ENCODE data around the gene PECR. TPM values are rescaled to one million over a fixed set of nuclear protein-coding genes. Genes with fewer than 3 reads are reported as not detected.

Gene PECR
- total and polyA plus RNA-seq, 2 of the 4 experiments (the other 2 are of a cell fraction): 11.4 to 17.7 TPM

DNA sequence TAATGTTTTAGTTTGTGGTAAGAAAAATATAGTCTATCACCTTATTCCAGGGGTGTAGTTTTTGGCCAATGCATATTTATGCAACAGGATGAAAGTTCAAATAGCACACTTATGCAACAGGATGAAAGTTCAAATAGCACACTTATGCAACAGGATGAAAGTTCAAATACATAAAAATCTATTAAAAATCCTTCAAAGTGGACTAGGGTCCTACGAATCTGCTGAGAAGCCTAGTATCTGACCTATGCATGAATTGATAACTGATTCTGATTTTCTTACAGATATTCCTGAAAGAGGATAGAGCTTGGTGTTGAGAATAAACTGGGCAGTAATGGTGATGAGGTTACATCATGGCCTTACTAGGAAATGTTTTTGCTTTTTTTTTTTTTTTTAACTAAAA lies 2.8 kb downstream of the PECR start:
- Histone ChIP-seq H4K5ac (ENCODE audit: low read depth, low read length) (no peak overlapping the region), H4K8ac (ENCODE audit: low read depth in 2 of 2, low read length in 2 of 2) (no peak overlapping the region), H3K4me3 (ENCODE audit: insufficient read depth, low read depth, low read length) (no peak overlapping the region), H3K27me3 (ENCODE audit: control insufficient read depth, insufficient read depth, low read length) (no peaks in the 10 kb centered on the region), H3K79me1 (ENCODE audit: low read depth in 1 of 2, low read length in 2 of 2) (peaks cover 3 to 12% of the 10 kb centered on the region in 2 experiments; a peak in 3 of 4 replicates), H3K23ac (ENCODE audit: low read depth, low read length) (no peak overlapping the region), H4K91ac (ENCODE audit: insufficient read depth, low read depth, low read length) (no peak overlapping the region), H4K20me1 (ENCODE audit: insufficient read depth, low read length) (no peaks in the 10 kb centered on the region), H2AK5ac (ENCODE audit: low read depth, low read length) (no peak overlapping the region), H2AK9ac (replicated peaks; ENCODE audit: low read depth, low read length, poor library complexity) (no peak overlapping the region), H3K36me3 (ENCODE audit: control insufficient read depth, insufficient read depth, low read length) (no peaks in the 10 kb centered on the region), H2AFZ (replicated peaks; ENCODE audit: low read length, poor library complexity) (no peak overlapping the region), H2BK20ac (ENCODE audit: low read depth, low read length) (no peak overlapping the region), H3K56ac (ENCODE audit: extremely low read depth, insufficient read depth, low read length) (no peak overlapping the region), H3K9ac (ENCODE audit: low read depth, low read length) (no peak overlapping the region), H3K4me1 (ENCODE audit: control insufficient read depth, insufficient read depth, low read length) (0 out of 2 replicates have a peak, but pooled peaks cover 2% of the 10 kb centered on the region), H3K9me3 (ENCODE audit: control insufficient read depth, insufficient read depth, low read length) (no peaks in the 10 kb centered on the region), H3K9me1 (ENCODE audit: insufficient read depth, low read length) (peaks cover 8% of the 10 kb centered on the region), H3K4ac (ENCODE audit: low read depth, low read length) (no peak overlapping the region), H2BK15ac (ENCODE audit: low read depth, low read length) (no peak overlapping the region), H3K27ac (ENCODE audit: insufficient read depth, low read length) (no peak overlapping the region), H3K4me2 (ENCODE audit: low read depth, low read length) (no peak overlapping the region), H2BK5ac (ENCODE audit: low read depth, low read length, poor library complexity, severe bottlenecking) (no peak overlapping the region), H3K18ac (ENCODE audit: low read depth, low read length) (no peak overlapping the region), H2BK120ac (ENCODE audit: low read depth, low read length) (no peak overlapping the region), H3K14ac (replicated peaks; ENCODE audit: low read depth, low read length) (no peak overlapping the region)
- no TSS peak for BruUV-seq (replicated peaks)
- in situ Hi-C loops (cut with MboI; ENCODE audit: low sequenced_read_pairs) (no loop called here), intact Hi-C loops (cut with micrococcal nuclease) (no loop called here), dilution Hi-C loops (cut with HindIII; ENCODE audit: low sequenced_read_pairs, unreplicated experiment) (no loop called here)
- ChIA-PET CTCF (no interaction called here), POLR2A (ENCODE audit: unreplicated experiment) (no interaction called here)
- ATAC-seq (ENCODE audit: low read depth) (no peak), DNase-seq (no peak)
- WGBS, 2 experiments (ENCODE audit: extremely low coverage in 2 of 2, insufficient read length in 1 of 2): no CpG with 5 or more reads among the region's 1 CpG
- TF ChIP-seq MAFK (IDR thresholded peaks at IDR 0.05; ENCODE audit: low read depth, low read length): no peak
- TF ChIP-seq FOS (IDR thresholded peaks at IDR 0.05; ENCODE audit: low read depth, low read length): no peak
- no peak for TF ChIP-seq POLR2A (IDR thresholded peaks at IDR 0.05; ENCODE audit: low read depth, low read length)
- TF ChIP-seq, protein P1, sequence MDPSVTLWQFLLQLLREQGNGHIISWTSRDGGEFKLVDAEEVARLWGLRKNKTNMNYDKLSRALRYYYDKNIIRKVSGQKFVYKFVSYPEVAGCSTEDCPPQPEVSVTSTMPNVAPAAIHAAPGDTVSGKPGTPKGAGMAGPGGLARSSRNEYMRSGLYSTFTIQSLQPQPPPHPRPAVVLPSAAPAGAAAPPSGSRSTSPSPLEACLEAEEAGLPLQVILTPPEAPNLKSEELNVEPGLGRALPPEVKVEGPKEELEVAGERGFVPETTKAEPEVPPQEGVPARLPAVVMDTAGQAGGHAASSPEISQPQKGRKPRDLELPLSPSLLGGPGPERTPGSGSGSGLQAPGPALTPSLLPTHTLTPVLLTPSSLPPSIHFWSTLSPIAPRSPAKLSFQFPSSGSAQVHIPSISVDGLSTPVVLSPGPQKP (IDR thresholded peaks at IDR 0.05; ENCODE audit: borderline replicate concordance, low read depth, low read length): no peak
- TF ChIP-seq MAZ (IDR thresholded peaks at IDR 0.05; ENCODE audit: borderline replicate concordance, low read depth, low read length): no peak
- TF ChIP-seq, protein P2, sequence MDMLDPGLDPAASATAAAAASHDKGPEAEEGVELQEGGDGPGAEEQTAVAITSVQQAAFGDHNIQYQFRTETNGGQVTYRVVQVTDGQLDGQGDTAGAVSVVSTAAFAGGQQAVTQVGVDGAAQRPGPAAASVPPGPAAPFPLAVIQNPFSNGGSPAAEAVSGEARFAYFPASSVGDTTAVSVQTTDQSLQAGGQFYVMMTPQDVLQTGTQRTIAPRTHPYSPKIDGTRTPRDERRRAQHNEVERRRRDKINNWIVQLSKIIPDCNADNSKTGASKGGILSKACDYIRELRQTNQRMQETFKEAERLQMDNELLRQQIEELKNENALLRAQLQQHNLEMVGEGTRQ (IDR thresholded peaks at IDR 0.05; ENCODE audit: low read depth, low read length): no peak
- no peak for TF ChIP-seq NFE2L2 (IDR thresholded peaks at IDR 0.05; ENCODE audit: low read depth, low read length)
- no peak for TF ChIP-seq RCOR1 (IDR thresholded peaks at IDR 0.05; ENCODE audit: insufficient replicate concordance, low read length)
- TF ChIP-seq, protein P3, sequence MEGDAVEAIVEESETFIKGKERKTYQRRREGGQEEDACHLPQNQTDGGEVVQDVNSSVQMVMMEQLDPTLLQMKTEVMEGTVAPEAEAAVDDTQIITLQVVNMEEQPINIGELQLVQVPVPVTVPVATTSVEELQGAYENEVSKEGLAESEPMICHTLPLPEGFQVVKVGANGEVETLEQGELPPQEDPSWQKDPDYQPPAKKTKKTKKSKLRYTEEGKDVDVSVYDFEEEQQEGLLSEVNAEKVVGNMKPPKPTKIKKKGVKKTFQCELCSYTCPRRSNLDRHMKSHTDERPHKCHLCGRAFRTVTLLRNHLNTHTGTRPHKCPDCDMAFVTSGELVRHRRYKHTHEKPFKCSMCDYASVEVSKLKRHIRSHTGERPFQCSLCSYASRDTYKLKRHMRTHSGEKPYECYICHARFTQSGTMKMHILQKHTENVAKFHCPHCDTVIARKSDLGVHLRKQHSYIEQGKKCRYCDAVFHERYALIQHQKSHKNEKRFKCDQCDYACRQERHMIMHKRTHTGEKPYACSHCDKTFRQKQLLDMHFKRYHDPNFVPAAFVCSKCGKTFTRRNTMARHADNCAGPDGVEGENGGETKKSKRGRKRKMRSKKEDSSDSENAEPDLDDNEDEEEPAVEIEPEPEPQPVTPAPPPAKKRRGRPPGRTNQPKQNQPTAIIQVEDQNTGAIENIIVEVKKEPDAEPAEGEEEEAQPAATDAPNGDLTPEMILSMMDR (conservative IDR thresholded peaks at IDR 0.05; ENCODE audit: low read depth, low read length): no peak
- TF ChIP-seq RFX5 (IDR thresholded peaks at IDR 0.05; ENCODE audit: low read depth, low read length): no peak
- no peak for TF ChIP-seq CHD1 (IDR thresholded peaks at IDR 0.05; ENCODE audit: low read depth, low read length)
- no peak for TF ChIP-seq BHLHE40 (IDR thresholded peaks at IDR 0.05; ENCODE audit: low read depth, low read length)
- no peak for TF ChIP-seq MXI1 (IDR thresholded peaks at IDR 0.05; ENCODE audit: borderline replicate concordance, low read depth, low read length)
- TF ChIP-seq SMC3 (IDR thresholded peaks at IDR 0.05; ENCODE audit: low read depth, low read length): no peak
- no peak for TF ChIP-seq CEBPB (IDR thresholded peaks at IDR 0.05; ENCODE audit: low read depth, low read length)

Measured in IMR-90 (cell line).